ENCODE results near the gene PRR29.

PRR29 gene

GRCh38 chr17:63993368-63993985, 4.7 kb upstream of the PRR29 start:
- TF ChIP-seq TAF1 (IDR thresholded peaks at IDR 0.05; ENCODE audit: borderline replicate concordance, insufficient read depth, low read length): no peak
- no peak for TF ChIP-seq FOXP2 (optimal IDR thresholded peaks at IDR 0.05; ENCODE audit: borderline replicate concordance, extremely low read depth, extremely low read length, insufficient read depth)
- TF ChIP-seq REST (IDR thresholded peaks at IDR 0.05; ENCODE audit: insufficient read depth in 1 of 2, low read depth in 2 of 2, low read length in 2 of 2): no peak
- no peak for TF ChIP-seq POLR2AphosphoS5 (IDR thresholded peaks at IDR 0.05; ENCODE audit: low read depth, low read length)
- TF ChIP-seq SIN3A (IDR thresholded peaks at IDR 0.05; ENCODE audit: borderline replicate concordance, insufficient read depth, low read length): no peak

DNA sequence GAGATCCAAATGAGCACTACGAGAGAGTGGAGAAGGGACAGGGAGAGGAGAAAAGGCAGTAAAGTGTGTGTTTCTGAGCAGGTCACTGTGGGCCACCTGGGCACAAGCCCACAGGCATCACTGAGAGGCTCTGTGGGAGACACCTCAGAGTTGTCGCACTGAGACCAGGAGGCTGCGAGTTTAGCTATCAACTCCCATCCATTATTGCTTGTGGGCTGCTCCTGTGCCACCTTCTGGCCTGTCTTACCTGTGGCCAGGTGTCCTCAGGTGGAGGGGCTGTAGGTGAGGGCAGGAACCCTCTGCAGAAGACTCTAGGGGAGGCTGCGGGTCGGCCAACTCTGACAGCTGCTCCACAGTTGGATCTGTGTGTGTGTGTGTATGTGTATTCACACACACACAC, 2.5 kb upstream of the PRR29 start:
- no peak for TF ChIP-seq SIN3A (IDR thresholded peaks at IDR 0.05; ENCODE audit: borderline replicate concordance, insufficient read depth, low read length)
- no peak for TF ChIP-seq POLR2AphosphoS5 (IDR thresholded peaks at IDR 0.05; ENCODE audit: low read depth, low read length)
- TF ChIP-seq TAF1 (IDR thresholded peaks at IDR 0.05; ENCODE audit: borderline replicate concordance, insufficient read depth, low read length): no peak
- no peak for TF ChIP-seq REST (IDR thresholded peaks at IDR 0.05; ENCODE audit: insufficient read depth in 1 of 2, low read depth in 2 of 2, low read length in 2 of 2)
- TF ChIP-seq FOXP2 (optimal IDR thresholded peaks at IDR 0.05; ENCODE audit: borderline replicate concordance, extremely low read depth, extremely low read length, insufficient read depth): no peak

DNA sequence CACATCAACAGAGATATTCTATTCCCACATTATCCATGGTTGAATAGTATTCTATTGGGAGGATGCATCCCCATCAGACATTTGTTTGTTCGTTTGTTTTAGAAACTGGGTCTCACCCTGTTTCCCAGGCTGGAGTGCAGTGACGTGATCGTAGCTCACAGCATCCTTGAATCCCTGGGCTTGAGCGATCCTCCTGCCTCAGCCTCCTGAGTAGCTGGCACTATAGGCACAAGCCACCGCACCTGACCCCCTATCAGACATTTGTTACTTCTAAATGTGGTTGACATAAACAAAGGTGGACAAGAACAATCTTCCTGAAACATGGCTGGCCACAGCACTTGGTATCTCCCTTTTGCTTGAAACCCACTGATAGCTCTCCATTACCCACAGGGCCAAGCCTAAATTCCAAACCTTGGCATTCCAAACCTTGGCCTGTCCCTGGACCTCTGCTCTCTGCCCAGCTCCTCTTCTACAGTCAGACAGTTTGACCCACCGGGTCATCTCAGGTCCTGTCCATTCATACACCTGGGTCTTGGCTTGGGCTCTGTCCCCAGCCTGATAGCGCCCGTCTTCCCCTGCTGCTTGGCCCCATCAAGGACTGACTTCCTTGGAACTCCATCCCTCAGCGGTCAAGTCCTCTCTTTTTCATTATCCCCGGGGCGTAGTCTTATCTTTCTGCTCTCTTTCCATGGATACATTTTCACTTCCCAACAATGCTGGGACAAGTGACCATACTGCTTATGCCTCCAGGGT, 1.5 kb upstream of the PRR29 start:
- no peak for TF ChIP-seq POLR2AphosphoS5 (IDR thresholded peaks at IDR 0.05; ENCODE audit: low read depth, low read length)
- TF ChIP-seq FOXP2 (optimal IDR thresholded peaks at IDR 0.05; ENCODE audit: borderline replicate concordance, extremely low read depth, extremely low read length, insufficient read depth): no peak
- TF ChIP-seq SIN3A (IDR thresholded peaks at IDR 0.05; ENCODE audit: borderline replicate concordance, insufficient read depth, low read length): no peak
- TF ChIP-seq TAF1 (IDR thresholded peaks at IDR 0.05; ENCODE audit: borderline replicate concordance, insufficient read depth, low read length): no peak
- no peak for TF ChIP-seq REST (IDR thresholded peaks at IDR 0.05; ENCODE audit: insufficient read depth in 1 of 2, low read depth in 2 of 2, low read length in 2 of 2)

GRCh38 chr17:63997341-63998048, 656 bp upstream of the PRR29 start:
- TF ChIP-seq TAF1 (IDR thresholded peaks at IDR 0.05; ENCODE audit: borderline replicate concordance, insufficient read depth, low read length) (no peak), REST (IDR thresholded peaks at IDR 0.05; ENCODE audit: insufficient read depth in 1 of 2, low read depth in 2 of 2, low read length in 2 of 2) (no peak), FOXP2 (optimal IDR thresholded peaks at IDR 0.05; ENCODE audit: borderline replicate concordance, extremely low read depth, extremely low read length, insufficient read depth) (no peak), SIN3A (IDR thresholded peaks at IDR 0.05; ENCODE audit: borderline replicate concordance, insufficient read depth, low read length) (no peak), POLR2AphosphoS5 (IDR thresholded peaks at IDR 0.05; ENCODE audit: low read depth, low read length) (no peak)

Measured in PFSK-1 (cell line).